ENCODE measurements around the gene PROM2.

Gene PROM2

GRCh38 chr2:95275151-95275515 is 884 bp downstream of the PROM2 start:
- H3K27ac ChIP-seq: no peak overlapping the region
- no peaks in the 10 kb centered on the region for H3K36me3 ChIP-seq
- no peaks in the 10 kb centered on the region for H3K4me1 ChIP-seq (ENCODE audit: control insufficient read depth in 1 of 2, insufficient read depth in 1 of 2, low read depth in 1 of 2, low read length in 1 of 2)
- no peaks in the 10 kb centered on the region for H3K9me3 ChIP-seq
- TF ChIP-seq, protein P1, sequence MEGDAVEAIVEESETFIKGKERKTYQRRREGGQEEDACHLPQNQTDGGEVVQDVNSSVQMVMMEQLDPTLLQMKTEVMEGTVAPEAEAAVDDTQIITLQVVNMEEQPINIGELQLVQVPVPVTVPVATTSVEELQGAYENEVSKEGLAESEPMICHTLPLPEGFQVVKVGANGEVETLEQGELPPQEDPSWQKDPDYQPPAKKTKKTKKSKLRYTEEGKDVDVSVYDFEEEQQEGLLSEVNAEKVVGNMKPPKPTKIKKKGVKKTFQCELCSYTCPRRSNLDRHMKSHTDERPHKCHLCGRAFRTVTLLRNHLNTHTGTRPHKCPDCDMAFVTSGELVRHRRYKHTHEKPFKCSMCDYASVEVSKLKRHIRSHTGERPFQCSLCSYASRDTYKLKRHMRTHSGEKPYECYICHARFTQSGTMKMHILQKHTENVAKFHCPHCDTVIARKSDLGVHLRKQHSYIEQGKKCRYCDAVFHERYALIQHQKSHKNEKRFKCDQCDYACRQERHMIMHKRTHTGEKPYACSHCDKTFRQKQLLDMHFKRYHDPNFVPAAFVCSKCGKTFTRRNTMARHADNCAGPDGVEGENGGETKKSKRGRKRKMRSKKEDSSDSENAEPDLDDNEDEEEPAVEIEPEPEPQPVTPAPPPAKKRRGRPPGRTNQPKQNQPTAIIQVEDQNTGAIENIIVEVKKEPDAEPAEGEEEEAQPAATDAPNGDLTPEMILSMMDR (IDR thresholded peaks at IDR 0.05): no peak
- no peaks in the 10 kb centered on the region for H3K27me3 ChIP-seq
- H3K4me3 ChIP-seq (ENCODE audit: low read depth in 1 of 2, low read length in 1 of 2): no peak overlapping the region

DNA sequence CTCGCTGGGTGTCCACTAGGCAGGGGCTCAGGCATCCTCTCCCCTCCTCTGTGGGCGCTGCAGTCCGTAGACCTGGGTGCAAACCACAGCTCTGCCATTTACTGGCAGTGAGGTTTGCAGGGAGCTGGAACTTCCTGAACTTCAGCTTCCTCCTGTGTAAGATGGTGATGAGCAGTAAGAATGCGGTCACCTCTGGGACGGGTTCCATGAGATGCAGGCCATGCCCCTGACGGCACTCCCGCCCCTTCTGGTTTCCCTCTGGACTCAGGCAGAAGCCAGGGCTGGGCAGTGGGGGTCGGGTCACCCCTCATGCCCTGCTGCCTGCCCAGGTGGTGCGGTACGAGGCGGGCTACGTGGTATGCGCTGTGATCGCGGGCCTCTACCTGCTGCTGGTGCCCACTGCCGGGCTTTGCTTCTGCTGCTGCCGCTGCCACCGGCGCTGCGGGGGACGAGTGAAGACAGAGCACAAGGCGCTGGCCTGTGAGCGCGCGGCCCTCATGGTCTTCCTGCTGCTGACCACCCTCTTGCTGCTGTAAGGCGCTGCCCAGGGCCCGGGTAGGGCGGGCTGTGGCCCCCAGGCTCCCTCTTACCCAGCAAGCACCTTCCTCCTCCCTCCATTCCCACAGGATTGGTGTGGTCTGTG is 1.5 kb downstream of the PROM2 start:
- H3K27me3 ChIP-seq: no peaks in the 10 kb centered on the region
- H3K27ac ChIP-seq: no peak overlapping the region
- TF ChIP-seq, protein P1 (IDR thresholded peaks at IDR 0.05): no peak
- H3K9me3 ChIP-seq: no peaks in the 10 kb centered on the region
- no peaks in the 10 kb centered on the region for H3K36me3 ChIP-seq
- no peaks in the 10 kb centered on the region for H3K4me1 ChIP-seq (ENCODE audit: control insufficient read depth in 1 of 2, insufficient read depth in 1 of 2, low read depth in 1 of 2, low read length in 1 of 2)
- no peak overlapping the region for H3K4me3 ChIP-seq (ENCODE audit: low read depth in 1 of 2, low read length in 1 of 2)

DNA sequence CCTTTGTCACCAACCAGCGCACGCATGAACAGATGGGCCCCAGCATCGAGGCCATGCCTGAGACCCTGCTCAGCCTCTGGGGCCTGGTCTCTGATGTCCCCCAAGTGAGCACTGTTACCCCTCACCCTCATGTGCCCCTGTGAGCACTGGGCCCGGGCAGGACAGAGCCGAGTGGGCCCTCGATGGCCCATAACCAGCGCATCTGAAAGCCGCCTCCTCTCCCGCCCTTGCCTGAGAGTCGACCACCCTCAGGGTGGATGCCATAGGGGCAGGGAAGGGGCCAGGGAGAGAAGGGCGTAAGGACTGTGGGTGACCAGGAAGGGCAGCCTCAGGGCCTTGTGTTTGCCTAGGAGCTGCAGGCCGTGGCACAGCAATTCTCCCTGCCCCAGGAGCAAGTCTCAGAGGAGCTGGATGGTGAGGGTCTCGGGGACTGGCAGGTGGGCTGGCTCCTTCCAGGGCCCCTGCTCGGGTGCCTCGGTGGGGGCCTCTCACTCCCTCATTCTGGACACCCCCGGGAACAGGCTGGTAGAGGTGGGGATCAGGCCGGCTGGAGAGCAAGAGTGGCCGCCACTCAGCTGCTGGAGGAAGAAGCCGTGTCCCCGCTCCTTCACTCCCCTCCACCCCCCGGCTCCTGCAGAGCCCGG is 2.1 kb downstream of the PROM2 start:
- H3K27ac ChIP-seq: no peak overlapping the region
- no peak overlapping the region for H3K4me3 ChIP-seq (ENCODE audit: low read depth in 1 of 2, low read length in 1 of 2)
- H3K27me3 ChIP-seq: no peaks in the 10 kb centered on the region
- H3K4me1 ChIP-seq (ENCODE audit: control insufficient read depth in 1 of 2, insufficient read depth in 1 of 2, low read depth in 1 of 2, low read length in 1 of 2): no peaks in the 10 kb centered on the region
- no peaks in the 10 kb centered on the region for H3K9me3 ChIP-seq
- no peaks in the 10 kb centered on the region for H3K36me3 ChIP-seq
- TF ChIP-seq, protein P1 (IDR thresholded peaks at IDR 0.05): no peak

DNA sequence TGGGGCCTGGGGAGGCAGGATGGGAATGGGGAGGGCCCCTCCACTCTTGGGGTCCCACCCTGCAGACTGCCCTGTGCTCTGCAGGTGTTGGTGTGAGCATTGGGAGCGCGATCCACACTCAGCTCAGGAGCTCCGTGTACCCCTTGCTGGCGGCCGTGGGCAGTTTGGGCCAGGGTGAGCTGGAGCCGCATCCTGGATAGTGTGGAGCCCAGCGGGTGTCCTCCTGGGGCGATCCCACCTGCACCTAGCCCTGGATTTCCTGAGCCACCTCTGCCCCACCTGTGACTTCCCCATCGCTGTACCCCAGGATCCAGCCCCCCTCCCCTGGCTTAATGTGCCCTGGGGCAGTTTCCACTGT is 2.6 kb downstream of the PROM2 start:
- Histone ChIP-seq H3K27me3 (no peaks in the 10 kb centered on the region), H3K4me1 (ENCODE audit: control insufficient read depth in 1 of 2, insufficient read depth in 1 of 2, low read depth in 1 of 2, low read length in 1 of 2) (no peaks in the 10 kb centered on the region), H3K27ac (no peak overlapping the region), H3K36me3 (no peaks in the 10 kb centered on the region), H3K9me3 (no peaks in the 10 kb centered on the region), H3K4me3 (ENCODE audit: low read depth in 1 of 2, low read length in 1 of 2) (no peak overlapping the region)
- TF ChIP-seq, protein P1 (IDR thresholded peaks at IDR 0.05): no peak

DNA sequence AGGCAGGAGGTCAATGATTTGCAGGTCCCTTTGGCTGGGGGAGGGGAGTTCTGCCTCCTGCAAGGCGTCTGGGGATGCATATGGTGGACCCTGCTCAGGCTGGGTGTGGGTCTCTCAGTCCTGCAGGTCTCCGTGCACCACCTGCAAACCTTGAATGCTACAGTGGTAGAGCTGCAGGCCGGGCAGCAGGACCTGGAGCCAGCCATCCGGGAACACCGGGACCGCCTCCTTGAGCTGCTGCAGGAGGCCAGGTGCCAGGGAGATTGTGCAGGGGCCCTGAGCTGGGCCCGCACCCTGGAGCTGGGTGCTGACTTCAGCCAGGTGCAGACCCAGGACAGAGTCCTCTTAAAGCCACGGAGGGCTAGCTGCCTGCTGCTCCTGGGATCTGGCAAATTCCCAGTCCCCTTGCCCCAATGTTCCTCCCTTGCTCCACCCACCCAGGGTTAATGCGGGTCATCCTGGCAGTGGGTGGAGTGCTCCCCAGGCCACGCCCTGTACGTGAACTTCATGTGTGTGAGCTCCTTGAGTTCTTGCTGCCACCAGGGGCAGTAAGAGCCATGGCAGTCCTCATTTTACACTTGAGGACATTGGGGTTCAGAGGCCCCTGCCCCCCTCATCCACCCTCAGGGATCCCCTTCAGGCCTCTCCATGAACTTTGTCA is 3.1 kb downstream of the PROM2 start:
- H3K9me3 ChIP-seq: no peaks in the 10 kb centered on the region
- H3K27me3 ChIP-seq: no peaks in the 10 kb centered on the region
- H3K36me3 ChIP-seq: no peaks in the 10 kb centered on the region
- H3K4me3 ChIP-seq (ENCODE audit: low read depth in 1 of 2, low read length in 1 of 2): no peak overlapping the region
- no peak overlapping the region for H3K27ac ChIP-seq
- TF ChIP-seq, protein P1 (IDR thresholded peaks at IDR 0.05): no peak
- H3K4me1 ChIP-seq (ENCODE audit: control insufficient read depth in 1 of 2, insufficient read depth in 1 of 2, low read depth in 1 of 2, low read length in 1 of 2): no peaks in the 10 kb centered on the region
